HCT116 (cell line): ENCODE measurements around the gene PEAK3. TPM values are rescaled to one million over a fixed set of nuclear protein-coding genes. Genes with fewer than 3 reads are reported as not detected.

Experiments used
- ATAC-seq: fragments of 200-7000 bp; cut with Tn5 transposase; 2 replicates; pipeline ENCODE4 v1.9.1; 2020; ENCODE audit warnings: mild to moderate bottlenecking, moderate library complexity
- BruUV-seq: library from RNA; stranded (reverse); fragments of 400-500 nt; replicated peaks from 2 replicates; lab custom pipeline; 2021; lab: Mats Ljungman, UMichigan
- CTCF ChIA-PET: fragments of 300-600 bp; sonication (Branson Sonifier 250); formaldehyde crosslinking; loops from one replicate; lab custom pipeline; 2021; ENCODE audit warnings: antibody characterized with exemption; lab: Charles Lee
- POLR2A ChIA-PET: fragments of 300-600, 350-600 bp; sonication (Branson Sonifier 250); formaldehyde crosslinking; loops from one replicate; lab custom pipeline; 2021; ENCODE audit warnings: antibody characterized with exemption; lab: Charles Lee
- RAD21 ChIA-PET, 2 experiments: fragments of 300-600 bp; sonication (Branson Sonifier 250); formaldehyde crosslinking; loops; one replicate each; lab custom pipeline; 2023; ENCODE audit warnings: low total read pairs in 2 of 2; ENCODE audit not compliant: uncharacterized antibody in 2 of 2, unreplicated experiment in 2 of 2, low non-redundant PET in 1 of 2; lab: Charles Lee
- DNase-seq: peaks from one replicate; pipeline ENCODE4 v3.0.0-alpha.2; 2010; ENCODE audit warnings: low read depth, low spot score
- H2AFZ ChIP-seq: fragments of 200-600 bp; shearing (Covaris generic), sonication (generic); 2 replicates; pipeline ENCODE4 v1.6.1; 2017; ENCODE audit warnings: low read depth, mixed run types, mixed read lengths, antibody characterized with exemption, low read length; ENCODE audit not compliant: poor library complexity, severe bottlenecking
- H3K27ac ChIP-seq: 2 replicates; pipeline ENCODE4 v1.5.1; 2012; ENCODE audit warnings: low read depth, low read length
- H3K27me3 ChIP-seq: fragments of 200-600 bp; sonication (generic); 2 replicates; pipeline ENCODE4 v1.6.1; 2016; ENCODE audit warnings: mixed run types, low read length, mixed read lengths; ENCODE audit not compliant: insufficient read depth
- H3K36me3 ChIP-seq, 2 experiments: fragments of 200-500 bp in 1 of 2; fragments of 200-600 bp in 1 of 2; sonication (Bioruptor generic) in 1 of 2; sonication (generic) in 1 of 2; 2 replicates each; pipeline versions ENCODE4 v1.5.1 to v1.6.1; 2014 to 2016; ENCODE audit warnings: low read length in 2 of 2, inconsistent platforms in 1 of 2, mixed read lengths in 1 of 2, mixed run types in 1 of 2; ENCODE audit not compliant: insufficient read depth in 2 of 2, control insufficient read depth in 1 of 2
- H3K4me1 ChIP-seq, 2 experiments: fragments of 200-600 bp in 1 of 2; sonication (generic) in 1 of 2; 2 replicates each; pipeline versions ENCODE4 v1.5.1 to v1.6.1; 2012 to 2017; ENCODE audit warnings: low read length in 2 of 2, inconsistent platforms in 1 of 2, mild to moderate bottlenecking in 1 of 2, mixed read lengths in 1 of 2, mixed run types in 1 of 2, moderate library complexity in 1 of 2; ENCODE audit not compliant: insufficient read depth in 2 of 2, control insufficient read depth in 1 of 2
- H3K4me2 ChIP-seq: fragments of 200-600 bp; sonication (generic); 2 replicates; pipeline ENCODE4 v1.6.1; 2017; ENCODE audit warnings: mixed run types, low read length, mixed read lengths
- H3K4me3 ChIP-seq, 2 experiments: fragments of 200-600 bp in 1 of 2; sonication (generic) in 1 of 2; replicated peaks in 1 of 2; 2 replicates each; pipeline ENCODE4 v1.5.1; 2011 to 2016; ENCODE audit warnings: low read length in 2 of 2, control low read depth in 1 of 2, low read depth in 1 of 2, mild to moderate bottlenecking in 1 of 2, mixed read lengths in 1 of 2, mixed run types in 1 of 2
- H3K79me2 ChIP-seq: fragments of 200-600 bp; sonication (generic); 2 replicates; pipeline ENCODE4 v1.6.1; 2017; ENCODE audit warnings: mild to moderate bottlenecking, mixed run types, low read length, moderate library complexity, mixed read lengths; ENCODE audit not compliant: insufficient read depth
- H3K9ac ChIP-seq: fragments of 200-600 bp; sonication (generic); 2 replicates; pipeline ENCODE4 v1.6.1; 2016; ENCODE audit warnings: low read length, mixed read lengths
- H3K9me2 ChIP-seq: fragments of 200-600 bp; sonication (generic), shearing (Covaris generic); 2 replicates; pipeline ENCODE4 v1.6.1; 2017; ENCODE audit warnings: mixed run types, mild to moderate bottlenecking, moderate library complexity; ENCODE audit not compliant: insufficient read depth
- H3K9me3 ChIP-seq, 2 experiments: fragments of 200-500 bp in 1 of 2; fragments of 200-600 bp in 1 of 2; sonication (Bioruptor generic) in 1 of 2; sonication (generic) in 1 of 2; 2 replicates each; pipeline ENCODE4 v1.6.1; 2014 to 2017; ENCODE audit warnings: low read length in 2 of 2, mixed read lengths in 2 of 2, inconsistent platforms in 1 of 2, low read depth in 1 of 2, mild to moderate bottlenecking in 1 of 2, mixed run types in 1 of 2, moderate library complexity in 1 of 2; ENCODE audit not compliant: control insufficient read depth in 1 of 2, insufficient read depth in 1 of 2
- H4K20me1 ChIP-seq: fragments of 200-600 bp; sonication (generic), shearing (Covaris generic); 2 replicates; pipeline ENCODE4 v1.6.1; 2017; ENCODE audit warnings: mixed run types, mild to moderate bottlenecking, moderate library complexity; ENCODE audit not compliant: insufficient read depth
- ATF3 ChIP-seq: IDR thresholded peaks from 2 replicates; pipeline ENCODE4 v1.6.1; 2012
- CEBPB ChIP-seq: IDR thresholded peaks from 2 replicates; pipeline ENCODE4 v1.6.1; 2012; ENCODE audit warnings: low read depth
- EGR1 ChIP-seq: IDR thresholded peaks from 2 replicates; pipeline ENCODE4 v1.6.1; 2012; ENCODE audit warnings: low read depth
- EZH2 ChIP-seq: fragments of 200-600 bp; sonication (generic); IDR thresholded peaks from 2 replicates; pipeline ENCODE4 v1.6.1; 2017; ENCODE audit warnings: antibody characterized with exemption, mixed run types
- JUND ChIP-seq: IDR thresholded peaks from 2 replicates; pipeline ENCODE4 v1.6.1; 2012
- MAX ChIP-seq: IDR thresholded peaks from 2 replicates; pipeline ENCODE4 v1.6.1; 2012
- REST ChIP-seq: IDR thresholded peaks from 2 replicates; pipeline ENCODE4 v1.6.1; 2012; ENCODE audit warnings: low read depth
- SP1 ChIP-seq: IDR thresholded peaks from 2 replicates; pipeline ENCODE4 v1.6.1; 2012; ENCODE audit warnings: low read depth
- TCF7L2 ChIP-seq: IDR thresholded peaks from 2 replicates; pipeline ENCODE4 v1.7.0; 2011; ENCODE audit warnings: borderline replicate concordance, inconsistent platforms; ENCODE audit not compliant: insufficient read depth, insufficient read length; ENCODE audit errors: extremely low read depth
- intact Hi-C: fragments of 100-400 bp; cut with micrococcal nuclease; formaldehyde crosslinking; loops from 2 replicates; pipeline ENCODE4 v1.10.0; 2022
- total RNA-seq: library from RNA; stranded (reverse); gene quantifications from one replicate; pipeline ENCODE4 v1.2.1, GENCODE V29; 2021; ENCODE audit not compliant: unreplicated experiment

PEAK3 gene
- total RNA-seq, 1 experiment from 2014 or later, result not detected

GRCh38 chr19:2320049-2320448 is 38.1 kb upstream of the PEAK3 start (continued):
- no peak for TF ChIP-seq REST
- TF ChIP-seq MAX, result no peak

GRCh38 chr19:2319551-2319950 is 37.6 kb upstream of the PEAK3 start:
- H3K27ac ChIP-seq, result no peak overlapping the region
- TF ChIP-seq JUND, result no peak
- TF ChIP-seq EZH2, result no peak
- TF ChIP-seq EGR1, result no peak
- TF ChIP-seq ATF3, result no peak
- TF ChIP-seq TCF7L2, result no peak
- TF ChIP-seq SP1, result no peak
- no peak for TF ChIP-seq CEBPB
- no peak overlapping the region for H3K4me3 ChIP-seq
- H3K79me2 ChIP-seq, result peaks cover 3% of the 10 kb centered on the region; the same call in 1 of the 2 replicates
- ChIA-PET POLR2A (no interaction called here), RAD21 (no interaction called here), CTCF (no interaction called here)
- no peak overlapping the region for H3K4me2 ChIP-seq
- H3K36me3 ChIP-seq, result no peaks in the 10 kb centered on the region; a peak in 1 of 4 replicates
- no peaks in the 10 kb centered on the region for H3K4me1 ChIP-seq
- no TSS peak for BruUV-seq
- no peaks in the 10 kb centered on the region for H4K20me1 ChIP-seq
- no peaks in the 10 kb centered on the region for H3K9me2 ChIP-seq
- no peaks in the 10 kb centered on the region; a peak in 1 of 4 replicates for H3K9me3 ChIP-seq
- H3K27me3 ChIP-seq, result no peaks in the 10 kb centered on the region
- DNase-seq, result no peak
- intact Hi-C loops, result no loop called here
- H2AFZ ChIP-seq, result no peak overlapping the region
- no peak for ATAC-seq
- H3K9ac ChIP-seq, result no peak overlapping the region
